Measurements from ENCODE around the gene ZNF318.

- TF ChIP-seq CTCF (IDR thresholded peaks at IDR 0.05) (no peak), USF2 (IDR thresholded peaks at IDR 0.05; ENCODE audit: borderline replicate concordance, low read depth, low read length) (no peak), FOXM1 (IDR thresholded peaks at IDR 0.05; ENCODE audit: low read depth) (no peak), MAX (IDR thresholded peaks at IDR 0.05; ENCODE audit: low read depth) (no peak), POLR2AphosphoS5 (IDR thresholded peaks at IDR 0.05; ENCODE audit: low read depth, low read length) (no peak), EZH2phosphoT487 (IDR thresholded peaks at IDR 0.05; ENCODE audit: borderline replicate concordance, low read depth) (no peak), RXRA (IDR thresholded peaks at IDR 0.05; ENCODE audit: borderline replicate concordance, low read depth) (no peak), RFX5 (IDR thresholded peaks at IDR 0.05; ENCODE audit: low read length) (no peak)
These were observed 37.8 kb upstream of the ZNF318 start for GRCh38 chr6:43407296-43407695.

All from SK-N-SH (cell line).